Measurements from ENCODE around the gene DAPK1. TPM values are rescaled to one million over a fixed set of nuclear protein-coding genes. Genes with fewer than 3 reads are reported as not detected.

DAPK1 gene
- total RNA-seq, 1 donor from 2014 or later, result 168 TPM

DNA sequence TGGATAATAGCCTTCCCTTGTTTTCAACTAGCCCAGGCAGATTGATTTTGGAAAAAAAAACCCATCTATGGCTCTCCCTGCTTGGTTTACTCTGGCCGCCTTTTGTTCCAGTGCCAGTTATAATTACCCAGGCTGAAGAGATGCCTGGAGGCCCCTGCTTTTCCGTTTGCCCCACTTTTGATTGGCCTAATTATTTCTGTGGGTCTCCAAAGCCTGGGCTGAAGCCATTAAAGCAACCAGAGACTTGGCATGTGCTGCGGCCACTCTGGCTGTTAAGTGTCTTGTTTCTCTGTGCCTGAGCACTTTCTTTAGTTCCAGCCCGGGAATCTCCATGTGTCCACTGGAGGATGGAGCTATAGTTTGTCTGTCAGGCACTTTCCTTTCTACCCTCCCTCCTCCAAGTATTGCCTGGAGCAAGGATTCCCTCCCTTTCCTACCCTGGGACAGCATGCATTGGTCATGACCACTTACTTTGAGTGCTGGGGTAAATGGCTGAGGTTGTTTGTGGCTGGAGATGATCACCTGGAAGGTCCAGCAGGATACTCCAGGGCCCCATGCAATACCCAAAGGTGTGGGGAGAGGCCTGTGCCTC lies 123.2 kb downstream of the DAPK1 start:
- intact Hi-C loops (cut with DNase I), result no loop called here
- H3K27me3 ChIP-seq, result no peaks in the 10 kb centered on the region
- H3K9me3 ChIP-seq, result no peaks in the 10 kb centered on the region
- TF ChIP-seq, protein P1, sequence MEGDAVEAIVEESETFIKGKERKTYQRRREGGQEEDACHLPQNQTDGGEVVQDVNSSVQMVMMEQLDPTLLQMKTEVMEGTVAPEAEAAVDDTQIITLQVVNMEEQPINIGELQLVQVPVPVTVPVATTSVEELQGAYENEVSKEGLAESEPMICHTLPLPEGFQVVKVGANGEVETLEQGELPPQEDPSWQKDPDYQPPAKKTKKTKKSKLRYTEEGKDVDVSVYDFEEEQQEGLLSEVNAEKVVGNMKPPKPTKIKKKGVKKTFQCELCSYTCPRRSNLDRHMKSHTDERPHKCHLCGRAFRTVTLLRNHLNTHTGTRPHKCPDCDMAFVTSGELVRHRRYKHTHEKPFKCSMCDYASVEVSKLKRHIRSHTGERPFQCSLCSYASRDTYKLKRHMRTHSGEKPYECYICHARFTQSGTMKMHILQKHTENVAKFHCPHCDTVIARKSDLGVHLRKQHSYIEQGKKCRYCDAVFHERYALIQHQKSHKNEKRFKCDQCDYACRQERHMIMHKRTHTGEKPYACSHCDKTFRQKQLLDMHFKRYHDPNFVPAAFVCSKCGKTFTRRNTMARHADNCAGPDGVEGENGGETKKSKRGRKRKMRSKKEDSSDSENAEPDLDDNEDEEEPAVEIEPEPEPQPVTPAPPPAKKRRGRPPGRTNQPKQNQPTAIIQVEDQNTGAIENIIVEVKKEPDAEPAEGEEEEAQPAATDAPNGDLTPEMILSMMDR (IDR thresholded peaks at IDR 0.05), result no peak
- DNase-seq (no peak), ATAC-seq (no peak)
- peaks cover 12% of the 10 kb centered on the region for H3K36me3 ChIP-seq
- peaks cover 15% of the 10 kb centered on the region for H3K4me1 ChIP-seq
- H3K27ac ChIP-seq, result no peak overlapping the region
- H3K4me3 ChIP-seq, result no peak overlapping the region

DNA sequence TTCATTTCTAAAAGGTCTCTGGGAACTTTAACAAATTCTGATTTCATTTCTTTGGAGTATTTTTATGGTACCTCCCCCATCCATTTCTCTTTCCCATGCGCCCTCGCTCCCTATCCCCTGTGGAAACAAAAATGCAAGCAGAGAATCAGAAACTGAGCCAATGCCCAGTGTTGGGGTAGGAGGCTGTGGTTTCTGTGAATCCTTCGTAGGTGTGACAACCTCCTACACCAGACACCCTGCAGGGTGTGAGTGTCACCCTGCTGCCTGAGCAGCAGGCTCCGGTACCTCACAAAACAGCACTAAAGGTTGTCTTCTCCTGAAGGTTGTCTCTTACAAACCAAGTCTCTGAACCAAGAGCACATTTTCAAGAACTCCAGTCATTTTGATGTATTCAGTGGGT lies 124.4 kb downstream of the DAPK1 start:
- H3K27ac ChIP-seq, result no peak overlapping the region
- H3K9me3 ChIP-seq, result no peaks in the 10 kb centered on the region
- ATAC-seq (no peak), DNase-seq (no peak)
- H3K36me3 ChIP-seq, result peaks cover 12% of the 10 kb centered on the region
- H3K4me1 ChIP-seq, result peaks cover 9% of the 10 kb centered on the region
- H3K27me3 ChIP-seq, result no peaks in the 10 kb centered on the region
- H3K4me3 ChIP-seq, result no peak overlapping the region
- intact Hi-C loops (cut with DNase I), result no loop called here
- TF ChIP-seq, protein P1 (IDR thresholded peaks at IDR 0.05), result no peak

DNA sequence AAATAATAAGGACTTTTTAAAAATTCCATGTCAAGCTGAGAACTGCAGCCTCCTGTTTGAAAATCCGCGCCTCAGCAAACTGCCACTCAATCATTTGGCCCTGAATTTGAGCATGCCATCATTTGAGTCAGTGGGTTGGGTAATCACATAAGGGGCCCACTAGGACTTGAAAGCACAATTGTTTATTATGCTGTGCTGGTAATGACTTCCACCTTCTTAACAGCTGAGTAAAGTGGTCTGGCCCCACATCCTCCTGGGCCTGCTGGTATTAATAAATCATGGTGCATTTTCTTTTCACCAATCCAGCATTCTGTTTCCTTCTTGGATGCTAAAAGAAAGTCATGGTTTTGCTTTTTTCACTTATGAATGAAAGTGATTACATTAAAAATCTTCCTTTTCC lies 125.3 kb downstream of the DAPK1 start:
- no peak for DNase-seq
- H3K27me3 ChIP-seq, result no peaks in the 10 kb centered on the region
- no peaks in the 10 kb centered on the region for H3K9me3 ChIP-seq
- H3K4me1 ChIP-seq, result peaks cover 11% of the 10 kb centered on the region
- H3K36me3 ChIP-seq, result peaks cover 12% of the 10 kb centered on the region
- no peak overlapping the region for H3K27ac ChIP-seq
- ATAC-seq, result peak; percentile 14
- H3K4me3 ChIP-seq, result no peak overlapping the region
- TF ChIP-seq, protein P1 (IDR thresholded peaks at IDR 0.05), result no peak
- intact Hi-C loops (cut with DNase I), result no loop called here

DNA sequence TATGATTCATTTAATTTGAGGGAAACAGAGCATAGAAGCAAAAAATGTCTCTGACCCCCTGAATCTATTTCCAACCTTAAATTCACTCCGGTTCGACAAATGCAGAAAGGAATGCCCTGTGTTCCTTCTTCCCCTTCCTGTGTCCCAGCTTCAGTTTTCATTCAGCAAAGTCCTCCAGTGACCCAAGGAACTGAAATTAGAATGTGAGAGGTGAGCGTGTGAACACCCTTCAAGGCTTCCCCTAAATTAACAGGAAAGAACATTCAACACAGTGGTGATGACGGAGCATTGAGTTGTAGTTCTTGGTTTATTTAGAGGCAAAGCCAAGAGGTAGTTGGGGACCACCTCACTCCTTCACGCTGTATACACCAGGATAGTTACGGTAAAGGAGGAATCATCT lies 130.7 kb downstream of the DAPK1 start:
- TF ChIP-seq, protein P1 (IDR thresholded peaks at IDR 0.05), result no peak
- intact Hi-C loops (cut with DNase I), result no loop called here
- H3K4me1 ChIP-seq, result peaks cover 18% of the 10 kb centered on the region

DNA sequence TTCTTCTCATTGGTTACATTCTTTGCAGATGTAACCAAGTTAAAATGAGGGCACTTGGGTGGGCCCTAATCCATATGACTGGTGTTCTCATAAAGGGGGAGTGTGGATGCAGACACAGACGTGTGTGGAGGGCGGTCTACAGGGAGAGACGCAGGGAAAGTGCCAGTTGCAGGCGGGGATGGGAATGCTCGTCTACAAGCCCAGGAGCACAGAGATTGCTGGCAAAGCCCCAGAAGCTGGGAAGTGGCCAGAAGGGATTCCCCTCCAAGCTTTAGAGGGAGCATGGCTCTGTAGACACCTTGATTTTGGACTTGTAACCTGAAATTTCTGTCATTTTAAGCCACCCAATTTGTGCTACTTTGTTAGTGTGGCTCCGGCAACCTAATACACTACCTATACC lies 131.4 kb downstream of the DAPK1 start:
- Histone ChIP-seq H3K9me3 (no peaks in the 10 kb centered on the region), H3K4me1 (peaks cover 16% of the 10 kb centered on the region), H3K27me3 (no peaks in the 10 kb centered on the region), H3K4me3 (no peak overlapping the region), H3K27ac (no peak overlapping the region), H3K36me3 (peaks cover 6% of the 10 kb centered on the region)
- DNase-seq (no peak), ATAC-seq (no peak)
- intact Hi-C loops (cut with DNase I), result no loop called here
- TF ChIP-seq, protein P1 (IDR thresholded peaks at IDR 0.05), result no peak

More for the DNA sequence above, 130.7 kb downstream of the DAPK1 start:
- H3K27ac ChIP-seq, result no peak overlapping the region
- peaks cover 11% of the 10 kb centered on the region for H3K36me3 ChIP-seq
- no peaks in the 10 kb centered on the region for H3K27me3 ChIP-seq
- no peak overlapping the region for H3K4me3 ChIP-seq
- DNase-seq (no peak), ATAC-seq (no peak)
- no peaks in the 10 kb centered on the region for H3K9me3 ChIP-seq

DNA sequence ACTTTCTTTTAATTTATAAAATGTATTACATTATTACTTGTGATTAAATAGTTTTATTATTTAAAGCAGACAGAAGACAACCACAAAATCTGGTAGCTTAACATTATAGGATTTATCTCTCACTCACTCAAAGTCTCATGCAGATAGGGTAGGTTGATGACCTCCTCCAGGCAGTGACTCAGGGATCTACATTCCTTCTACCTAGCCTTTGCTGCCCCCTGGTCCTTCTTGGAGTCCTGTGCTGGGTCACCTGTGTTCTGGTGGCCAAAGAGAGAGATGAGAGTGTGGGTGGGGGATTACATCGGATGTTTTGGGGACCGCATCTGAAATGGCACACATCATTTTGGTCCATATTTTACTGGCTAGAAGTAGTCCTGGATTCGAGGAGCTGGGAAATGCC lies 132.6 kb downstream of the DAPK1 start:
- no peak overlapping the region for H3K27ac ChIP-seq
- intact Hi-C loops (cut with DNase I), result no loop called here
- peaks cover 16% of the 10 kb centered on the region for H3K4me1 ChIP-seq
- H3K27me3 ChIP-seq, result no peaks in the 10 kb centered on the region
- TF ChIP-seq, protein P1 (IDR thresholded peaks at IDR 0.05), result no peak
- no peaks in the 10 kb centered on the region for H3K36me3 ChIP-seq
- no peaks in the 10 kb centered on the region for H3K9me3 ChIP-seq
- ATAC-seq (no peak), DNase-seq (no peak)
- H3K4me3 ChIP-seq, result no peak overlapping the region

Data from upper lobe of right lung (tissue), 1 donor.